ENCODE results near the gene MYH7B.
A peak's percentile ranks its signal among the peaks of the same experiment; 100 is the strongest.

The MYH7B gene

GRCh38 chr20:34977365-34978091 lies 21.9 kb downstream of the MYH7B start:
- no peak for DNase-seq

GRCh38 chr20:34978092-34978744 lies 22.6 kb downstream of the MYH7B start:
- no peak for DNase-seq

GRCh38 chr20:34979366-34980153 lies 23.9 kb downstream of the MYH7B start:
- no peak for DNase-seq

- peak; percentile 14 for DNase-seq
These were observed 25.0 kb downstream of the MYH7B start for GRCh38 chr20:34980543-34981233.

GRCh38 chr20:34982270-34983088 lies 26.8 kb downstream of the MYH7B start:
- DNase-seq = no peak

GRCh38 chr20:34983089-34983820 lies 27.6 kb downstream of the MYH7B start:
- DNase-seq = no peak

- no peak for DNase-seq
These were observed 28.5 kb downstream of the MYH7B start for GRCh38 chr20:34983995-34984735.

- DNase-seq = no peak
These were observed 29.1 kb downstream of the MYH7B start for GRCh38 chr20:34984756-34985261.

- no peak for DNase-seq
These were observed 30.0 kb downstream of the MYH7B start for GRCh38 chr20:34985461-34986310.

- no peak for DNase-seq
These were observed 30.9 kb downstream of the MYH7B start for GRCh38 chr20:34986311-34987287.

GRCh38 chr20:34987288-34988190 lies 31.9 kb downstream of the MYH7B start:
- no peak for DNase-seq

GRCh38 chr20:34988191-34988540 lies 32.5 kb downstream of the MYH7B start:
- no peak for DNase-seq

GRCh38 chr20:34989118-34989517 lies 33.5 kb downstream of the MYH7B start:
- DNase-seq = no peak

GRCh38 chr20:34989670-34990069 lies 34.0 kb downstream of the MYH7B start:
- no peak for DNase-seq

- no peak for DNase-seq
These were observed 34.6 kb downstream of the MYH7B start for GRCh38 chr20:34990231-34990630.

GRCh38 chr20:34990661-34991214 lies 35.1 kb downstream of the MYH7B start:
- no peak for DNase-seq
